Gastroesophageal sphincter (tissue), 4 donors: Measurements from ENCODE around the gene DDX52. TPM values are rescaled to one million over a fixed set of nuclear protein-coding genes. Genes with fewer than 3 reads are reported as not detected.

Experiments used
- ATAC-seq: fragments of 150-250 bp; one replicate; pipeline ENCODE4 v1.9.1; 2016; ENCODE audit warnings: mild to moderate bottlenecking, moderate library complexity
- H3K27ac ChIP-seq, 4 donors: fragments of 200-600 bp; sonication (generic) in 3 of 4; 1 replicate in 3 of 4; 2 replicates in 1 of 4; pipeline ENCODE4 v1.5.1; 2016 to 2019
- H3K27me3 ChIP-seq: fragments of 200-600 bp; sonication (generic); one replicate; pipeline ENCODE4 v1.5.1; 2019
- H3K36me3 ChIP-seq, 2 donors: fragments of 200-600 bp; sonication (generic); one replicate each; pipeline ENCODE4 v1.5.1; 2019; ENCODE audit warnings: control low read depth in 1 of 2
- H3K4me1 ChIP-seq, 3 donors: fragments of 200-600 bp; sonication (generic); 1 replicate in 2 of 3; 2 replicates in 1 of 3; pipeline ENCODE4 v1.5.1; 2016 to 2019; ENCODE audit warnings: control low read depth in 2 of 3
- H3K4me3 ChIP-seq, 2 donors: fragments of 200-600 bp; sonication (generic); one replicate each; pipeline ENCODE4 v1.5.1; 2019; ENCODE audit warnings: mild to moderate bottlenecking in 1 of 2, moderate library complexity in 1 of 2
- H3K9me3 ChIP-seq, 3 donors: fragments of 200-600 bp; sonication (generic); one replicate each; pipeline ENCODE4 v1.5.1; 2017 to 2019; ENCODE audit warnings: control low read depth in 2 of 3
- CTCF ChIP-seq, 4 experiments: fragments of 200-600 bp in 2 of 4; fragments of 450-650 bp in 2 of 4; sonication (generic) in 1 of 4; IDR thresholded peaks; one replicate each; pipeline ENCODE4 v1.5.1; 2017 to 2019; ENCODE audit warnings: antibody characterized with exemption in 4 of 4, mild to moderate bottlenecking in 2 of 4, moderate library complexity in 2 of 4
- EP300 ChIP-seq: sonication (generic); formaldehyde crosslinking; IDR thresholded peaks from one replicate; pipeline ENCODE4 v1.6.1; 2017; ENCODE audit warnings: antibody characterized with exemption, mild to moderate bottlenecking
- POLR2A ChIP-seq, 2 donors: fragments of 450-650 bp; IDR thresholded peaks; one replicate each; pipeline ENCODE4 v1.6.1; 2017; ENCODE audit warnings: antibody characterized with exemption in 2 of 2, mild to moderate bottlenecking in 2 of 2, moderate library complexity in 1 of 2
- POLR2AphosphoS5 ChIP-seq: sonication (generic); formaldehyde crosslinking; IDR thresholded peaks from one replicate; pipeline ENCODE4 v1.6.1; 2017; ENCODE audit warnings: antibody characterized with exemption
- WGBS, 2 donors: methylation state at CpG; one replicate each; pipeline ENCODE4 v1.1.5; 2018; ENCODE audit warnings: low coverage in 1 of 2; 5-methylcytosine and 5-hydroxymethylcytosine counted together
- total RNA-seq, 4 donors: library from RNA; depleted of rRNA; stranded (reverse); fragments of >200 nt; gene quantifications; one replicate each; pipeline ENCODE4 v1.1.0, GENCODE V29; 2016

The DDX52 gene
- total RNA-seq, 4 donors from 2014 or later = 16.4 to 29.9 (median 18.3) TPM

- H3K4me3 ChIP-seq = no peak overlapping the region
- TF ChIP-seq POLR2A (IDR thresholded peaks at IDR 0.05) (no peak), CTCF (IDR thresholded peaks at IDR 0.05) (no peak), EP300 (no peak), POLR2AphosphoS5 (no peak)
- ATAC-seq = no peak
- 68 to 96% methylated on average over 4 to 6 of the region's 6 CpGs for WGBS, 2 donors
- no peaks in the 10 kb centered on the region for H3K27me3 ChIP-seq
- no peak overlapping the region for H3K27ac ChIP-seq
- peaks cover 0 to 52% of the 10 kb centered on the region in 2 donors for H3K36me3 ChIP-seq
- H3K9me3 ChIP-seq = no peaks in the 10 kb centered on the region
- no peaks in the 10 kb centered on the region for H3K4me1 ChIP-seq
Observed at GRCh38 chr17:37592291-37592690, 51.0 kb downstream of the DDX52 start.

- H3K4me3 ChIP-seq = no peak overlapping the region
- no peak overlapping the region for H3K27ac ChIP-seq
- no peaks in the 10 kb centered on the region for H3K9me3 ChIP-seq
- ATAC-seq = no peak
- peaks cover 0 to 75% of the 10 kb centered on the region in 2 donors for H3K36me3 ChIP-seq
- no peaks in the 10 kb centered on the region for H3K27me3 ChIP-seq
- H3K4me1 ChIP-seq = no peaks in the 10 kb centered on the region
- WGBS, 2 donors = 86 to 92% methylated on average over 3 of the region's 3 CpGs
- TF ChIP-seq POLR2A (IDR thresholded peaks at IDR 0.05) (no peak), EP300 (no peak)
Observed at GRCh38 chr17:37585066-37585465, 58.2 kb downstream of the DDX52 start.

GRCh38 chr17:37576281-37576680 is 67.0 kb downstream of the DDX52 start:
- TF ChIP-seq POLR2AphosphoS5 (no peak), POLR2A (IDR thresholded peaks at IDR 0.05) (no peak), CTCF (IDR thresholded peaks at IDR 0.05) (no peak), EP300 (no peak)
- WGBS, 2 donors = 85 to 91% methylated on average over 3 of the region's 3 CpGs
- no peaks in the 10 kb centered on the region for H3K4me1 ChIP-seq
- peaks cover 0 to 99% of the 10 kb centered on the region in 2 donors for H3K36me3 ChIP-seq
- no peak overlapping the region for H3K4me3 ChIP-seq
- no peak for ATAC-seq
- H3K27ac ChIP-seq = no peak overlapping the region
- no peaks in the 10 kb centered on the region for H3K9me3 ChIP-seq
- H3K27me3 ChIP-seq = no peaks in the 10 kb centered on the region

GRCh38 chr17:37574427-37574826 is 68.8 kb downstream of the DDX52 start:
- peaks cover 0 to 99% of the 10 kb centered on the region in 2 donors for H3K36me3 ChIP-seq
- no peak overlapping the region for H3K4me3 ChIP-seq
- WGBS, 2 donors = 94 to 100% methylated on average over 1 to 2 of the region's 2 CpGs
- no peak for TF ChIP-seq POLR2AphosphoS5
- TF ChIP-seq EP300 = no peak
- no peak for TF ChIP-seq CTCF (IDR thresholded peaks at IDR 0.05)
- no peak for TF ChIP-seq POLR2A (IDR thresholded peaks at IDR 0.05)
- no peaks in the 10 kb centered on the region for H3K9me3 ChIP-seq
- no peak for ATAC-seq
- H3K27ac ChIP-seq = no peak overlapping the region
- no peaks in the 10 kb centered on the region for H3K4me1 ChIP-seq
- no peaks in the 10 kb centered on the region for H3K27me3 ChIP-seq

- Histone ChIP-seq H3K4me3 (no peak overlapping the region), H3K27me3 (no peaks in the 10 kb centered on the region), H3K27ac (no peak overlapping the region), H3K36me3 (peaks cover 6 to 100% of the 10 kb centered on the region in 2 donors), H3K4me1 (no peaks in the 10 kb centered on the region), H3K9me3 (no peaks in the 10 kb centered on the region)
- ATAC-seq = no peak
- TF ChIP-seq CTCF (IDR thresholded peaks at IDR 0.05) (no peak), EP300 (no peak), POLR2AphosphoS5 (no peak), POLR2A (IDR thresholded peaks at IDR 0.05) (no peak)
- WGBS, 2 donors = 87 to 91% methylated on average over 3 of the region's 3 CpGs
Observed at GRCh38 chr17:37571674-37572073, 71.6 kb downstream of the DDX52 start.
